ENCODE results near the gene AKR1C1. TPM values are rescaled to one million over a fixed set of nuclear protein-coding genes. Genes with fewer than 3 reads are reported as not detected.
"Not testable (repeated sequence)": the region's sequence is repeated elsewhere in the genome, so short reads cannot be mapped to it uniquely, and the experiment has no call there.

AKR1C1 gene
- polyA plus RNA-seq, 1 donor, result 7.2 TPM

DNA sequence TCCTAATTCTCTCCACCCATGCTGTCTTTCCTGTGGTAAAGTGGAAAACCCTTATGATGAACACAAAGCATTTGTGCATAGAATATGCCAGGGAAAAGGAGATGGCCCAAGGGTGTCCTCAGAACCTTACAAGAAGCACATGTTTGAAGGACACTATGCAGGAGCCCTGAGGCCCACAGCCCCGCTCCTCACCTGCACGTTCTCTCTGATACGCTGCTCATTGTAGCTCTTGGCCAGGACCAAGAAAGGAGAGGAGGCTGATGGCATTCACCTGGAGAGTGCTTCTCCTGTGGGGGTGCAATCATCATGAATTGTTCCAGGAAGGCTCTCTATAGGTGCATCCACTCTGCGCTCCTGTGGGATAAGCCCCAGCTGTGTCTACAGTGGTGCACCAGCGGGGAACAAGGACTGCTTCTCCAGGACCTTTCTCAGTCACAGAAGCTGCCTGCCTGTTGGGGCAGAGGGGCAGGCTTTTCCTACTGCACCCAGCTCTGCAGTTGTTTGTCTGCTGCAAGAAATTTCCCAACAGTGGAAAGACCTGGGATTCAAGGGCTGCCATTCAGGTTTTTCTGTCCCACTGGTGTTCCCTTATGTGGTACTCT, 20.5 kb downstream of the AKR1C1 start:
- DNase-seq (ENCODE audit: low read depth), result no peak

DNA sequence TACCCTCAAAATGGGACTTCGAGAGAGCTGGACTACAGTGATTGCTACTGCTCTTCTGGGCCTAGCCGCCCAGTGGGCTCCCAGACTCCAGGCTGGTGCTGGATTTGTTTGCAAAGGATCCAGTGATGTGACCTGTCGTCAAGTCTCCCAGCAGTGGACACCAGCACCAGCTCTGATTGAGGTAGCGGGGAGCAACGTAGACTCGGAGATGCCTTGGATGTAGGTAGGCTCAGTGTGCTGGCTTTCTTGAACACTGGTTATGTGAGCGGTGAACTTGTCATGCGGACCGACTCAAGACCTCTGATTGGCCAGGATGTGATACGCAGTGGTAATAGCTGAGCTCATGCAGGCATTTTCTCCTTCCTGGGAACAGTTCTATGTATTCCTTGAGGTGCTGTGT, 21.0 kb downstream of the AKR1C1 start:
- no peak for DNase-seq (ENCODE audit: low read depth)

DNA sequence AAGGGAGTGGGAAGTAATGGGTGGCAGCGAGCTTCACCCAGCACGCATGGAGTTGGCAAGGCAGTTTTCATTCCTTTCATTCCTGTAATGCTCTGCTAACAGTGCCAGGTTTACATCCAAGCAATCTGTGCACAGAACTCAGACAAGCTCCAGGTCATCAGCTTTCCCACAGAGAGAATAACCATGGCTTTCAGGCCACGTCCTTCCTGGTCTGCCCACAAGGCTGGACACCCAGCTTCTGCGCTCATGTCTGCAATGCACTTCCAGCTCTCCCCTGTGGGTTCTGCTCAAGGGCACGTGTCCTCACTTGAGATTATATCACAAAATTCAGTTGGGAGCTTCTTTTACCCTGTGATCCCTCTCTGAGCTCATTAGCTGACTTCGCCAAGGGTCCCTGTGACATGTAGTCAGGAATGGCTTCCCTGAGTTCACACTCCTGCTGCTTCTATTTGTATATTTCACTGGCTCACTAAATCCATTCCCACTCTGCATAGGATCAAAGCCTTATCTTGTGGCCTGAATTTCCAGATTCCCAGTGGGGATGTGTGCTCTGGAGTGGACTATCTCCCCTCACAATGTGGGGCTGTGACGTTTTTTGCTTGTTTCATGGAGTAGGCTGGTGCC, 21.9 kb downstream of the AKR1C1 start:
- DNase-seq (ENCODE audit: low read depth), result no peak

DNA sequence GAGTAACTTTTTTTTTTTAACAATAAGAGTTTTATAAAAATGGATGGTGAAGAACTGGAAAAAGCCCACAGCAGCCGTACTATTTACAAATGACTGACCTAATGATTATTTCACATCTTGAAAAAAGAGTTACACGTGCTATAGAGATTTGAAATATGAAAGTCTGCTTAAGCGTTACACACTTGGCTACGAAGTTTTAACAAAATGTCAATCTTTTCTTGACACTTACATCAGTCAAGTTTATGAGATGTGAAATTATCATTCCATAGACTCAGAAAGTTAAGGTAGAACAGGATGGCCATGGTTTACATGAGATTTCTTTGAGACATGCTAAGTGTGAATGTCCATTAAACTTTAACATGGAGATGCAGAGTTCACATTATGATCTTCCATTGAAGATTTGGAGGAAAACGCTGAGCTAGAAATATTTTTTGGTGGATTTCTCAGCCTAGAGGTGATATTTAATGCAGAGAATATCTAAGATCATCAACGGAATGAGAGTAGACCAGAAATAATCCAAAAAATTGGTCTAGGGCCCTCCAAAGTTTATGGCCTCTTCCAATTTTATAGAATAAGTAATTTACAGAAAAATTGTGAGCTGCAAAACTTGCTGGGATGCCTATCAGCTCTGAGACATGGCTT, 24.9 kb downstream of the AKR1C1 start:
- not testable (repeated sequence) for DNase-seq (ENCODE audit: low read depth)

DNA sequence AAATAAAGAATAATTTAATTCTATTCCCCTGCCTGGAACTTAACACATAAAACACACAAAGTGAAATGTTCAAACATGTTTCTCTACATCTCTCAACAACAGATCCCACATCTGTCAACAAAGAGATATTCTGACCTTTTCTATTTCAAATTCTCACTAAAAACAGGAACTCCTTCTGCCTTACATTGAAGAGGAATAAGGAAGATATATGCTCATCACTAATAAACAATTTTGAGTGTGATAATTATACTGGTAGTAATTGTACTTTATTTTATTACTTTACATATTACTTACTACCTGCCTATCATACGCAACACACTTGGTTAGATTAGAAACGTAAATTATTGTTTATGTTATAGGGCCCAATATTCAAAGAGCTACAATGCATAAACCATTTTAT, 27.0 kb downstream of the AKR1C1 start:
- no peak for DNase-seq (ENCODE audit: low read depth)

DNA sequence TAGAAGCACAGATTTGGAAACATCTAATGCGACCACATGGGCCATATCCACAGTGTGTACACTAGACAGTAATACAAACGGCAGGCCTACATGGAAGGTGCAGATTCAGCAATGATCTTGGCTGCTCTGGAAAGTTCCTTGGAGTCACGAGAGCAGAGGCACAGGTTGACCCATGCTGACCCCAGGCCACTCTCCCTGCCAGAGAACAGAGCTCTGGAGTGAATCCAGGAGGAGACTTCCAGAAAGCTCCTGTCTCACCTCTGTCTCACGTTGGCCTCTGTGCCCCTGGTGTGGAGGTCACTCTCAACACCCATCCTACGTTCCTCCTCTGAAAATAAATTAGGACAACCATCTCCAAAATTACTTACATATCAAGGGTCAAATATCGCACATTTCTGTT, 28.2 kb downstream of the AKR1C1 start:
- DNase-seq (ENCODE audit: low read depth), result not testable (repeated sequence)

DNA sequence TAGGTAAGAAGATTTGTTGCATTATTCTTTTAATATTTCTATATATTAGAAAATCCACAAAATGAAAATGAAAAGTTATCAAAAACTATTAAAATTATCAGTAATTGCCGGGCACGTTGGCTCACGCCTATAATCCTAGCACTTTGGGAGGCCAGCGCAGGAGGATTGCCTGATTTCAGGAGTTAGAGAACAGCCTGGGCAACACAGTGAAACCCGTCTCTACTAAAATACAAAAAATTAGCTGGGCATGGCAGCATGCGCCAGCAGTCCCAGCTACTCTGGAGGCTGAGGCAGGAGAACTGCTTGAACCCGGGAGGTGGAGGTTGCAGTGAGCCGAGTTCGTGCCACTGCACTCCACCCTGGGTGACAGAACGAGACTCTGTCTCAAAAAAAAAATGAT, 29.3 kb downstream of the AKR1C1 start:
- DNase-seq (ENCODE audit: low read depth), result not testable (repeated sequence)

DNA sequence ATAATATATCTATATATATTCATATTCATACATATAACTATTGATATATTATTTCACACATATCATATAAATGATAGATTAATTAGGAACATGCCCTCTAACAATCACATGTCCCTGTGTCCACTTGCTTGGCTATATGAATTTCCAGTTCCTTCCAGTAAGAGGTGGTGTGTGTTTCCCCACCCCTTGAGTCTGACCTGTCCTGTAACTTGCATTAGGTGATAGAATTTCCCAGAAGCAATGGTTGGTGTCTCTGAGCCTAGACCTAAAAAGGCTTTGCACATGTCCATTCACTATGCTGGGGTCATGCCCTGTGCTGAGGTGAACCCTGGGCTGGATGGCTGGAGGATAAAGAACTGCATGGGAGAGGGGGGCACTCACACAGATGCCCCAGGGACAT, 31.0 kb downstream of the AKR1C1 start:
- DNase-seq (ENCODE audit: low read depth), result not testable (repeated sequence)

DNA sequence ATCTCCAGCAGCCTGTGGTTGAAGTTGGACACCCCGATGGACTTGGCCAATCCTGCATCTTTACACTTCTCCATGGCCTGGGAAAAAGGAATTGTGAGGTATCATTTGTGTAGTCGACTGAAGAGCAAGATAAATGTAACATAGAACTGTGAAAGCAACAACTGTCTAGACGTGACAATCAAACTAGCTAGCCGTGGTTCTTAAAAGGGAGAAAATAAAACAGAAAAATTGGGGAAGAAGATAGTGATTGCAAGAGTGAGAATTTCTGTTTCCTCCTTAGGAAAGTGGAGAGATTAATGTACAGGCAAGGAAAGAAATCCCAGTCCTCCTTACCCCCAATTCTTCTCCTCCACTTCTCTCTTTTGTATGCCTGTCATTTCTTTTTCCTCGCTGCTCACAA, 35.5 kb downstream of the AKR1C1 start:
- no peak for DNase-seq (ENCODE audit: low read depth)

DNA sequence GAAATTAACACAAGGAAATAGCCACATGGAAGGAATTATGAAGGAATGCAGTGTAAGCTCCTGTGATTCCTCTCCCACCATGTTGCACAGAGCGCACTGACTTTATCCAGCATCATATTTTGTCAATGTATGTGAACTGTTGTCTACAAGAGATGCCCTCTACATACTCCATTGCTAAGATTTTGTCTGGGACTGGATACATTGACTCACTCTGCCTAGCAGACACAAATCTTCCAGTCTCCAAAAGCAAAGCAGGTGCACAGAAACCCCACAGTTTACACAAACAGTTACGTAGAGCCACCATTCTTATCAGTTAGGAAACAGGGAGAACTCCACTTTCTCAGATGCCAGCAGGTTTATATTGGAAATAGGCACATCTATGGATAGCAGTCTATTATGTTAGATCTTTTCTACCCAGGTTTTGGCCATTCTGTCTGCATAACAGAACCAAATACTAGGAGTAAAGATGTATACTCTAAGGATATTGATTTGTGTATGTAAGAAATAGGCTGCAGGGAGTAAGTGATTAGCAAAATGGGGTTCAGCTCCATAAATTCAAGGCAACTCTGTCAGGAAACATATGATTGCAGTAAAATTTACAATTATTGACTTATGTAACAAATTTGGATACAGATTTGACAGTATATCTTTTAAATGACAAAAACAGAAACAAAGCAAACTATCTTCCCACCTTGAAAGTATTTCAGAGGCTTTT, 39.0 kb downstream of the AKR1C1 start:
- no peak for DNase-seq (ENCODE audit: low read depth)

DNA sequence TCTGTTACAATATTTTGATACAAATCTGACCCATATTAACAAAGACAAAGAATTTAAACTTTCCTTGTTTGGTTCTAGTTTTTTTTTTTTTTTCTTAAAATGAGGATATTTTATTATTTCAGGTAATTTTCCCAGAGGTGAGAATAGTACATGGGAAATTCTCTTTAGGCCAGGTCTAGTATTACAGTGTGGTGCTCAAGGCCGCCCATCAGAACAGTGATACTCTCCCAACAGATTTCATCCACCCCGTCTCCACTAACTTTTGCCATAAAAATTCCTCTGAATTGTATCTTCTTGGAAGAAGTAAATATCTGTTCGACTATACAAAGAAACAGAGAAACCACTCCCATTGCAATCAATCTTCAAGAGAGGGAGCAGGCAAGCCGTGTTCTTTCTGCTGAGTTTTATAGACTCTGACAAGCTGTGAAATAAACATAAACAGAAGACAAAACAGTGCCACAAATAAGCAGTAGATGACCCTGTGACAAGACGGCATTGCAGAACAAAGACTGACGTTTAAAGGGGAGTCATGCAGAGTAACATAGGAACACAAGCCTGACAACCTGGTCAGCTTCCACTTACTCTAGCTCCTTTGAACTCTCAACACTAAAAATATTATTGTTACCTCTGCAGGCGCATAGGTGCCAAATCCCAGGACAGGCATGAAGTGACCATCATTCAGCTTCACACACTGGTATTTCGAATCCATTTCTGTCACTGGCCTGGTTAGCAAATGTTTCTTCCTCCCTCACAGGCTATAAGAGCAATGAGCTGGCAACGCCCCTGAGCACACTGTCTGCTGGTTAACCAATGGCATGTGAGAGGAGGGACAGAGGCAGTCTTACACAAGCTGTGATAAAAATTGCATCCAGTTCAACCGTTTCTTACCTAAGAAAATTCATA, 40.2 kb downstream of the AKR1C1 start, which contains the start of gene AKR1C2:
TSS of gene AKR1C2 (minus strand) at position 731 of the 903 bp plus-strand sequence. CDS start at position 709, 22 bp downstream.
- not testable (repeated sequence) for DNase-seq (ENCODE audit: low read depth)

DNA sequence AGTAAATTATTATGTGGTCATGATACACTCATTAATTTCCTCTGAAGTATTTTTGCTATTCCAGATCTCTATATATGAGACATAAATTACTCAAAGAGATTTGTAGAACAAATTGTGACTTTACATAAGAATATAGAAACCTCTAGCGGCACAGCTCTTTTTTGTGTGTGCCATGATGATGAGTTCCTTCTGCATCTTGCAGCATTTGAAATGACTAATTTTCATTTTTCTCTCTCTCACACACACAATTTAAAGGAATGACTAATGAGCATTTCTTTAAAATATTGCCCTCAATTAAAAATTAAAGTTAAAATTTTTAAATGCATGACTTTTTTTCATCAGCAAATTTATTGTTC, 40.8 kb downstream of the AKR1C1 start:
- DNase-seq (ENCODE audit: low read depth), result not testable (repeated sequence)

DNA sequence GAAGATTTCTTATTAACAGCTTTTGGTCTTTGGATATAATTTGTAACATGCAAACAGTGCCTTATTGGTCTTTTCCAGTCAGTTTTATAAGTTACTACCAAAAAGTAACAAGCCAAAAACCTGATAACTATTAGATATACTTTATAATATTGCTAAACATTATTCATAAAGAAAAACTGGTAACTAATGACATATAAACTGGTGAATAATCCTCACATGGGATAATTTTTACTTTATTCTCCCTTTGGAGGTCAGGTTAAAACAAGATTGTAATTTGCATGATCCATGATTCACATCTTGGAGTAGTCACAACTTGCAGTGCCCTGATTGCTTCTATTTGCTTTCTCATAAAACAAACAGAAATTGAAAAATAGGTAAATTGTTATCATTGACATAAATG, 41.3 kb downstream of the AKR1C1 start:
- DNase-seq (ENCODE audit: low read depth), result not testable (repeated sequence)

DNA sequence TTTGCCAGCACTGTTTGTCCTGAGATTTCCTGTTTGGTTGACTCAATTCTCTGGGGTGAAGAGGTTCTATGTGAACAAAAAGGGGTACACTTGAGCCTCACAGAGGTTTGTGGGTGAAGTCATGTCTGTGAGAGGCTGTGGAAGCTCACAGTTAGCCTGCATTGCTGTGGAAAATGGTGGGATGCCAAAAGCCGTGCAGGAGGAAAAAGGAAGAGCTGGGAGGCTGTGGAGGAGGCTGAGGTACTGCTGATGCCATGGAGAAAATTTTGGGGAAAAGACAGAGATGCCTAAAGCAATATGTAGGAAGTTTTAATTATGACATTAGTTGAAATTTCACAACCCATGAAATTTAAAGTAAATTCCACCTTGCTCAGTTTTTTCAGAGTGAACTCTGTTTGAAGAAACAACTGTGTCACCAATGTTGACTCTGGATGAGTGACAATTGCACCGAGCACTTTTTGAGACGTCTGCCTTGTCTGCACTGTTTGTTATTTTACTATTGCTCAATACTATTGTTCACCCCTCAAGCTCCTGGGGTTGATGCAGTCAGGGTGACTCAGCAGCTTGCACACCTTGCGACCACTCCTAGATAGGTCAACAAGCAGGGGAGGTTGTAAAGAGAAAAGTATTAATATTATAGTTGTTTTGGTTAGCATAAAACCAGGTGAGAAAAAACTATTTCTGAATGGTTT, 45.8 kb downstream of the AKR1C1 start:
- not testable (repeated sequence) for DNase-seq (ENCODE audit: low read depth)

DNA sequence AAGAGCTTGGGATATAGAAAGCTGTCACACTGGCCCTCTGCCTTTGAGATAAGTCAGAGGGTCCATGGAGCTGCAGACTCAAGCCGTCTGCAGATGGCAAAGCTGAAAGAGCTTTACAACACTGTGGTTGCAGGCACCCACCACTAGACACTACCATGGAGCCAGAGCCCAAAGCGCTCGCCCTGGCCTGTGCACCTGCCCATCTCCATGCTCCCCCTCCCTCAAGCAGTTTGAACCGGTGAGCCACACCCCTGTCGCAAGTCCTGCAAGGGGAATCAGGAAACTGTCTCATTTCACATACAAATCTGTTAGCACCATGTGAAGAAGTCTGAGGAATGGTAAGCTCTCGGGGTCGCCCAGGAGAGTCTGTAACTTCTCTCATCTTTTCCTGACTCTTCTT, 46.8 kb downstream of the AKR1C1 start:
- not testable (repeated sequence) for DNase-seq (ENCODE audit: low read depth)

DNA sequence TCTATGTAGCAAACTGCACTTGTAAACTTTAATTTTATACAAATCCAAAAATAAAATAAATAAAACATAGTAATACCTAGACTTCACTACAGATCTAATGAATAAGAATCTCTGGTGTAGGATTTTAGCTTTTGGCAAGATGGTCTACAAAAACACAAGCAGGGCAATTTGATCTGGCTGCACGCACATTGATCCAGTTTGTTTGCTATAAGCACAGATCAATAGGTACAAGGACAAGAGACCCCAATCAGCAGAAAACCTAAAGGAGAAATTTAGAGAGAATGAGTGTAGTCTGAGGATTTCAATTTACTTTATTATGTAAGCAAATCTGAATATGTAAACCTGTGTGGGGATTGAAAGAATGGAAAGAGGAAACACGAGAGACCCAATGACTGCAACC, 48.2 kb downstream of the AKR1C1 start:
- not testable (repeated sequence) for DNase-seq (ENCODE audit: low read depth)

DNA sequence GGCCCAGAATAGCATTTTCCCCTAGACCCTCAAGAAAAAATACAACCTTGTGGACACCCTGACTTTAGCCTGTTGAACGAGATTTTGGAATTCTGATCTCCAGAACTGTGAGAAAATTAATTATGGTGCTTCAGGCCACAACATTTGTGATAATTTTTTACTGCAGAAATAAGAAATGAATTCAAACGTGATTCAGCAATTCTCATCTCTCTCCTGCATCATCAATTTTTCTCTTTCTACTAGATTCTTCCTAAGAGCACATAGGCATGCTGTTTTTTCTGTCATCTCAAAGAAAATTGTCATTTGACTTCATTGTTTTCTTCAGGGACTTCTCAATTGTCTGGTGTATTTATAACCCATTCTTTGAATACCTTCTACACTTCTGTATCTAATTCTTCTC, 49.4 kb downstream of the AKR1C1 start:
- no peak for DNase-seq (ENCODE audit: low read depth)

DNA sequence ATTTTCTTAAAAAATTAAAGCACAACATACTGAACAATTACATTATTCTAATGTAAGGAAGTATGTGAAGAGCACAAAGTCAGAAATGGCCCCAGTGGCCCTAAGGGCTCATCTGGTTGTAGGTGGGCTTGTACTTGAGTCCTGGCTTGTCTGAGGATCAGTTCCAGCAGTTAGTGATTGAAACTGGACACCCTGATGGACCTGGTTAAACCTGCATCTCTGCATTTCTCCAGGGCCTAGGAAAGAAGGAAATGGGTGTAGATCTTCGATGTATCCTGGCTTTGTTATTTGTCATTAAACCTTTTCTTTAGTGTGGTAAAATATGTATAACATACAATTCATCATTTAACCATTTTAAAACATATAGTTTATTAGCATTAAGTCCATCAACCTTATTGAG, 50.2 kb downstream of the AKR1C1 start:
- DNase-seq (ENCODE audit: low read depth), result no peak

DNA sequence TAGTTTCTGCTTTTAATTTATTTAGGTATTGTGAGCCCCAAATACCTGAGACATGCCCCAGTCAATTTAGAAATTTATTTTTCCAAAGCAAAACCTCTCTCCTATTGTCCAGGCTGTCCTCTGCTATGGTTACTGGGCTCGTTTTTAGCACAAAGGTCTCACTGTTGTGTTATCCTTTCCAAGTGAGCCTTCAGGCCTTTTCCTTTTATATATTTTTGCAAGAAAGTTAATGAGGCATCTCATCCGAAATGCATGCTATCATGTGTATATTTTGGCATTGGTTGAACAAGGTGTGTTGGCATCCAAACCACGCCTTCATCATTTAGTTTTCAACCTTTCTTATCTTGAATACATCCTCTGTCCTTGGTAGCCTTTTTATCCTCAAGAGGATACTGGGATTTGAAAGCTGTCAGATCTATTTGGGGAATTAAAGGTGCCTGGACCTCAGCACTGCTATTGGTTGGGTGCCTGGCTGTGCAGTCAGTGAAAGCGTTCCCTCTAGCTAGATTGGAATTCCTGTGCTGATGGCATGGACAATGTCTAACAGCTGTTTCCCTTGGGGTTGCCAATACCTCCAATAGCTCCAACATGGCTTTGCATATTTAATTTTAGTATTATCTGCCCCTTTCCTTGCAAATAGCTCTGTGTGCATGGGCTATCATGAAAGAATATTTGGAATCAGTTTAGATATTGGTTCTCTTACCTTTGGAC, 51.1 kb downstream of the AKR1C1 start:
- not testable (repeated sequence) for DNase-seq (ENCODE audit: low read depth)

DNA sequence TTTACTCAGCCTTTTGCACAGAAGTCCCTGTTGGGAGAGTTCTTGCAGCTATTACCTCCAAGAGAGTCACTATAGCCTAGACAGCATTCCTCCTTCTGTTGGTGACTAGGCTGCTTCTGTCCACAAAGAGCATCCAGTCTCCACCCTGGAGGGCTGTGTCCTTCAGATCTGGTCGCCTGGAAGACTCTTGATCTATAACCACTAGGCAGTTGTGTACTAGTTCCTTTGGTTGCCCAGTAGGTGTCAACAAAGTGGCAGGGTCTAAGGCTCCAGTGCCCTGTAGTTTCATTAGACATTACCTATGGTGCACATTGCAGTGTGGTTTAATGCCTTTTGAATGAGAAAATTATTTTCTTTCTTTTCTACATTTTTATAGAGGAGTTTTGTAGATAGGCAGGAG, 51.7 kb downstream of the AKR1C1 start:
- DNase-seq (ENCODE audit: low read depth), result no peak
